Activated CD4-positive, alpha-beta T cell treated with anti-CD3 and anti-CD28 coated beads, Interleukin-10, Interleukin-2, amounts not matched to agents 100 ng/mL and 50 ng/mL, durations not matched to agents 16 hours and 8 hours (primary cell): Measurements from ENCODE around the gene ATG5.
A peak's percentile ranks its signal among the peaks of the same experiment; 100 is the strongest.

Experiments used
- DNase-seq: peaks from one replicate; pipeline ENCODE4 v3.0.0-alpha.2; 2020

ATG5 gene

DNA sequence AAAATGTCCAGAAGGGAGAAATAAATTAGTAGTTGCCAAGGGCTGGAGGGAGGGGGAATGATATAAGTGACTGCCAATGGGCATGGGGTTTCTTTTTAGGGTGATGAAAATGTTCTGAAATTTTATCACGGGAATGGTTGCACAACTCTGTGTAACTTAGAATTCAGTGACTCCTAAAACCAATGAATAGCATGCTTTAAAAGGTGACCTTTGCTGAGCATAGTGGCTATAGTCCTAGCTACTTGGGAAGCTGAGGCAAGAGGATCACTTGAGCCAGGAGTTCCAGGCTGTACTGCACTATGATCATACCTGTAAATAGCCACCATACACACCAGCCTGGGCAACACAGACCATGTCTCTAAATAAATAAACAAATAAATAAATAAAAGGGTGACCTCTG lies 109.0 kb downstream of the ATG5 start:
- no peak for DNase-seq

DNA sequence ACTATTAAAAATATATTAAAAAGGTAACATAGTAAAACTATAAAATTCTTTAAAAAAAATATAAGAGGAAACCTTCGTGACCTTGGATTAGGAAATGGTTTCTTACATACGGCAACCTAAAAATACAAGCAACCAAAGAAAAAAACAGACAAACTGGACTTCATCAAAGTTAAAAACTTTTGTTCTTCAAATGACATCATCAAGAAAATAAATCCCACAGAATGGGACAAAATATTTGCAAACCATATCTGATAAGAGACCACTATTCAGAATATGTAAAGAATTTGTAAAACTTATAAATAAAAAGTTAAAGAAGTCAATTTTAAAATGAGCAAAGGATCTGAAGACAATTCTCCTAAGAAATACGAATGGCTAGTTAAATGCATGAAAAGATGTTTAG lies 110.0 kb downstream of the ATG5 start:
- no peak for DNase-seq

DNA sequence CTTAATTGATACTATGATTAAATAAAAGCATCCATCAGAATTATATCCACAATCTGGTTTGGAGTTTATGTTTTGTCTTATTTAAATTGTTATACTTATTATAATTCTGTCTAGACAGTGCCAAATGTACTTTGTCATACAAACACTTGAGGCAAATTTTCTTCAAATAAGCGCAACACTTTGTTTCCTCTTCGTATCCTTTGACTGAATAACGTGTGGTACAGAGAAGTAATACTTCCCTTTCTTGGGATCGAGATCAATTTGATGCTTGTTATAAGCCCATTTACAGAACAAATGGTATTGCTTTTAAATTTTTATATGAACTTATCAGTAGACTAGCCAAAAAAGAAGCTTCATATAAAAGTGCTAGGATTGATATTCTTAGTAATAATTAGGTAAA lies 111.0 kb downstream of the ATG5 start:
- DNase-seq, result no peak

DNA sequence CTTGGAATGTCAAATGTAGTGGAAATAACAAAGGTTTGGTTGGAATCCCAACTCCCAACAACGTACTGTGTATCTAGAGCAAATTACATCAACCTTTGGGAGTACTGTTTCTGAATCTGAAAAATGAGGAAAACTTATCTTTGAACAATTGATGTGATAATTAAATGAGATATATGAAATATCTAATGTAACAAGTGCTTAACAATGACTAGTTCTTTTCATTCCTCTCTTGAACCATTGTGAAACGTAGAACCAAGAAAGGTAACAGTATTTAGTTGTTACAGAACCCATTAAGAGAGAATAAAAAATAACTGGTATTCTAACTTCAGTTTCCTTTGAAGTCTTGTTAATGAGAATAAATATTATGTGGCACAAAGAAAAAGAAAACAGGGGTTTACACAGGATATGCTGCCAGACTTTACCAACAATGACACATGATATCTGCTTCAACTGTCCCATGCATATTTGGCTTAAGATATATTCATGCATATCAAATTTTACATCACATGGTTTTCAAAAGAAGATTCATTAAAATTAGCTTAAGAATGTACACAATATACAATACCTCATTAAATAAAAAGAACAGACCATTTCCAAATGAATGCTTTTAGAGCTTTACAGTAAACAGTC lies 111.8 kb downstream of the ATG5 start:
- DNase-seq, result no peak

DNA sequence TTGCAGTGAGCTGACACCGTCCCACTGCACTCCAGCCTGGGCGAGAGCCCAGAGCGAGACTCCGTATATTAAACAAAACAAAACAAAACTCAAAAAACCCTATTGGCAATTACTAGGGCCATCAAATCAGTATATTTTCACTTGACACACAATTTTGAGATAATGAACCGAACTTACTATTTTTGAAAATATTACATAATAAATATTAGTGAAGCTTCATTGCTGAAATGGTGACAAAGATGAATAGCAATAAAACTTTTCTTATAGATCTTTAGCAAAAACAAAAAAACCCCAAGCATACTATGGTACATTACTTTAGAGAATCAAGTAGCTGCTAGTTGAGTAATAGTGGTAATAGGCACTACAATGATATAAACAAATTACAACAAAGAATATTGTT lies 113.0 kb downstream of the ATG5 start:
- DNase-seq, result no peak

DNA sequence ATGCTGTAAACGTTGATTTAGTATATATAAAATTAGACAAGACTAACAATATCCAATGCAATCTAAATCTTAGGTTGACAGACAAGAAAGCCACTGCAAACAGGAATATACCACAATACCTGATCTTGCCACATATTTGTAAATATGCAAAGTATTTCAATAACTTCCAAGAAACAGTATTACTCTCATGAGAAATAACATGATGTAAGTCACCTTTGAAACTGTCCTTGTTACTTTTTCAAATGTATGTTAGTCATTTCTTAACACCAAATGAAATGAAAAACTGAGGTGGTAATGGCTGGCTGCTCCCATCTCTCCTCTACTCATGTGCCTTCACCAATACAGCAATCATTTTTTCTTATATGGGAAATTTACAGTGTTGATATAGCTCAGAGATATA lies 118.7 kb downstream of the ATG5 start:
- peak; percentile 51 for DNase-seq

DNA sequence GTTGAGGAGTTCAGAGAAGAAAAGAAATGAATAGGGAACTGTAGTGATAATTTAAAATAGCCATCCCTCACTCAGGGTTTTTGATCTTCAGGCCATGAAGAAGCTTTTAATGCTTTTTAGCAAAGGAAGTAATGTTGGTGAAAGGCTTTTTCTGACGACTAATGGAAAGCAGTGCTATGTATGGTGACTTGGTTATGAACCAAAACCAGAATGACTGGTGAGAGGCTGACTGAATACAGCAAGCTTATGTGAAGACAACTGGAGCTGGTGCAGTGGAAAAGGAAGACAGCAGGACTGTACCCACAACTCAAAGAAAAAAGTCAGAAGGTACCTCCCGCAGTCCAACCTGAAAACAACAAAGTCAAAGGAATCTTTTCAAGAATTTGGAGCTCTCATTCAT lies 120.6 kb downstream of the ATG5 start:
- DNase-seq, result peak; percentile 25

DNA sequence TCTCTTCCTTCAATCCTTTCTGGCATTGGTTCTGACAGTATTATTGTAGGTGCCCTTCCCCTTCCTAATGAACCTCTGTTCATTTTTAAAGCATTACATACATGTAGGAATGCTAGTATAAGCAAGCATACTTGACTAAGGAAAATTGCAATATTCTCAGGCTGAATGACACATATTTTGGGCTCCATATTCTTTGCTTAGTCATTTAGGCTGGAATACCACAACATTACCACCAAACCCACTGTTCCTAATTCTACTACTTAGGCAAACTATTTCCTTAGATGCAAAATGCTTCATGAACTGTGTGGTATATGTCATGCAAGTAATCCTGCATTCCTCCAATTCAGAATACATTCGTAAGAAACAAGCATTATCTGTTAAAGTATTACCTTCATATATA lies 125.6 kb downstream of the ATG5 start:
- DNase-seq, result no peak

DNA sequence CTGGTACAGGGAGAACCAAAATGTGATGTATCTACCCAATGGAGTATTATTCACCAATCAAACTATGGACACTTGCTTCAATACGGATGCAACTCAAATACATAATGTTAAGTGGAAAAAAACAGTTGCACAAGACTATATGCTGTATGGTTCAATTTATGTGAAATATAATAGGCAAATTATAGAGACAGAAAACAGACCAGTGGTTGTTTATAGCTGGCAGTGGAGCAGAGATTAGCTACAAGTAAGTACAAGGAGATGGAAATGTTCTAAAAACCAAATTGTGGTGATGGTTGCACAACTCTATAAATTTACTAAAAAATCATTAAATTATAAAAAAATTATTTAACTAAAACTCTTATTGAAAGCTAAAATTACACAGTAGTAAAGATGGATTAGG lies 126.2 kb downstream of the ATG5 start:
- no peak for DNase-seq

DNA sequence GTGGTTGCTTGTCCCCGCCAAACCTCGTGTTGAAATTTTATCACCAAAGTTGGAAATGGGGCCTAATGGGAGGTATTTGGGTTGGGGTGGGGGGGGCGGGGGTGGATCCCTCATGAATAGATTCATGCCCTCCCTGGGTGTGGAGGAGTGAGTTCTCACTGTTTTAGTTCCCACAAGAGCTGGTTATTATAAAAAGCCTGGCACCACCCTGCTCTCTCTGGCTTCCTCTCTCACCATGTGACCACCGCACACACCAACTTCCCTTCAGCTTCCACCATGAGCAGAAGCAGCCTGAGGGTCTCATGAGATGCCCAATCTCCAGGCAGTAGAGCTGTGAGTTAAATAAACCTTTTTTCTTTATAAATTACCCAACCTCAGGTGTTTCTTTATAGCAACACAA lies 128.1 kb downstream of the ATG5 start:
- DNase-seq, result peak; percentile 17

DNA sequence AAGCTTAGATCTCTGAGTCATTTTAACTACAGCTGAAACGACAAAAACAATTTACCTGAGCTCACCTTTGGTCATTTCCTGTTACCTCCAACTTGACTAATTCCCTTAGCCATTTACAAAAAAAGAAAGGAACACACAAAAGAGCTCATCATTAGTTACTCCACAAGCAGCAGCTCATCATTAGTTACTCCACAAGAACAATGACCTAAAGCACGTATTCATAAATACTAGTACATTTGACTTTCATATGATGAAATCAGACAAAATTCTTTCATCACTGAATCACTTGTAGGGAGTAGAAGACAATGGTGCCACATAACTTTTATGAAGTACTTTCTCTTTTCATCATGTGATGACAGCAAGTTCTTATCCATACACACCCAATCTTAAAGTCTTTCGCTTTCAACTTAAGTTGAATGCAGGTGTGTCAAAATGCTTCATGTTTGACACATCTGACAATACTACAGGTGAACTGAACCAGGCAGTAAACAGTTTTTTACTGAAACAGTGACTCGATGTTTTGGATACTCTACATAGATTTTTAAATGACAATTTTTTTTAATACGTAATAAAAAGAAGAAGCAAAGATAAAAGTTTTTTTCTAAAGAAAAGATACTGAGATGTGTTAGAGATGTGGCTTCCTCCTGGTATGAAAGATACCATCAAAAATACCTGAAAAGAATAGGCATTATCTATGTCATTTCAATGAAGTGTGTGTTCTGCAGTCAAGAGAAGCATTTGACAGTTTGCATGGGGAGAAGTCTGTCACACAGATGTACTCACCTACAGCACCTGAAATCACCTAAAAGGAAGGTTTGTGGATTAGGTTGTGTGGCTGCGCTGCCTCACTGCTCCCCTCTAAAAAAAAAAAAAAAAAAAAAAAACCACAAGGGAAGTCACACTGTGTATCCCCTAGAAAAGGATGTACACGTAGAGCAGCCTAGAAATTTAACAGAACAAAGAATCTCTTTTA lies 130.3 kb downstream of the ATG5 start:
- DNase-seq, result peak; percentile 60

DNA sequence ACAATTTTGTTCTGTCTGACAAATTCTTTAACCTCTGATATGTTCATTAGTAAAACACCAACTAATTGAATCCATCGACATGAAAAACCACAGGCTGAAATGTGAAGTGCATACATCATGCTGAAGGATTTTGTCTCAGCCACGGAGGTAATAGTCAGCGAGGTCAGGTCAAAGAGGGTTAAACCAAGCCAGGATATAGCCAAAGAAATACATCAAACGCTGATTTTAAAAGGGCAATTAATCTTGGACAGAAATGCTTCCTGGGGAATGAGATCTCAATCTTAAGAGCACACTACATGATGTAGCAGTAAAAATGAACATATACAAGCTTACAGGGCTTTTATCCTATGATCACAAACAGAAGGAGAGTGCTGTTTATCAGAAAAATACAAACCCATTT lies 132.7 kb downstream of the ATG5 start:
- no peak for DNase-seq

DNA sequence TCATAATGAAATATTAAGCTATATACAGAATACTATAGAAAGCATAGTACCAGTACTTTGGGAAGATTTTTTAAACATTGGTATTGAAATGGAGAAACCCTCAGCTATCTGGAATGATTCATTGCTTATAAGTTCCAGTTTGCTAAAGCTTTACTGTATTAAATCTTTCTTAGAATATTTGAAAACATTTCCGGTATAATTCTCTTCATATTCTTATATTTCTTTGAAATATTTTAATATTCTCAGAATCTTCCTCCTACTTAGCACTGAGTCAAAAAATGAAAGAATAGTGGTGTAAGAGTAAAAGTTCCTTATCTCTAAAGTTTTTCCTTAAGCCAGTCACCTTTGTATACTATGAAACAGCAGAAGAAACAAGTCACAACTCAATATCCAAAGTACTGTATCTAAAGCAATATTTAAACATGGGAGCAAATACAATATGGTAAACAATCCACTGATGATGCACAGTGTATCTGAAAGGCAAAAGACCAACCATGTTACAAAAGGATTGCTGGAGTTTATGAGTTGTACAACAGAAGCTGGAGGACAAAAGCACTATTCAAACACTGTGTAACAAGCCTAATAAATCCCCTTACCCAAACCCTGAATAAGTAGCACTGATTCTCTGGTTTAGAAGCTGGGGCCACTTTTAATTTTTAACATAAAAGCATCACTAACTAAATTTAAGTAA lies 137.3 kb downstream of the ATG5 start:
- peak; percentile 47 for DNase-seq

DNA sequence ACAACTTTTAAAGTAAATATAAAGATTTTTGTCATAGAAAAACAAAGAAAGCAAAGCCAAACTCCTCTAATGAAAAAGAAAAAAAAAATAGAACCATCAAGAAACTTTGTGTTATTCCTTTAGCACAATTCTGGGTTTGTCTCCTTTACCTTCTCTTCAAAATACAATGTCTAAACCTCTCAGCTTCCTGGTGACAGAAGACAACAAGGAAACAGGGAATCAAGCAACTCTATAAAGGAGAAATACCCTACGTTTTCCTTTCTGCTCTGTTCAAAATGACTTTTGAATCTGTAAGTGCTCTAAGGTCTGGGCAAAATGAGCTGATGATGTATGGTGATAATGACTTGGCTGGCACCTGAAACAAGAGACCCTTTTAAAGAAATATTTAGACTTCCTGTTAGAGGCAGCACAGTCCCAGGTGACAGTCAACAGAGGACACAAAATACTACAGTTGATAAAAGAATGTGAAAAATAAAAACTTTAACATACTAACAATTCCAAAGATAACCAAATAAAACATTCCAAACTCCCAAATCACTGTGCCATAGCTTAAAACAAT lies 138.1 kb downstream of the ATG5 start:
- DNase-seq, result no peak

DNA sequence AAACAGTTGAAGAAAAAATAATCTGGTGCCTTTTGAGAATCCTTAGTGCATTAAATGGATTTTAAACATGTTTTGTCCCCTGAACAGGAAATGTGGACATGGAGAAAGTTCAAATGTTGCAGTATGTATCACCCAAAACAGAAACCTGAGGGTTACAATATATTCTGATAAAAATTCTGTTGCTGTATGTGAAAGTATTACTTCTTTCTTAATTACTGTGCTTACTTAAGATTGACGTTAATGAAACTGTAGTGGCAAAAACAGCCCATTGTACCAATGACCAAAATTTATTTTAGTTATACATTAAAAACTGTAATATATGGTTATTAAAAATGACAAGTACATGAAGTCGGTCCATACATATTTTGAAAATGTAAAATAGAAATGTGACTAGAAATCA lies 138.8 kb downstream of the ATG5 start:
- DNase-seq, result peak; percentile 59

DNA sequence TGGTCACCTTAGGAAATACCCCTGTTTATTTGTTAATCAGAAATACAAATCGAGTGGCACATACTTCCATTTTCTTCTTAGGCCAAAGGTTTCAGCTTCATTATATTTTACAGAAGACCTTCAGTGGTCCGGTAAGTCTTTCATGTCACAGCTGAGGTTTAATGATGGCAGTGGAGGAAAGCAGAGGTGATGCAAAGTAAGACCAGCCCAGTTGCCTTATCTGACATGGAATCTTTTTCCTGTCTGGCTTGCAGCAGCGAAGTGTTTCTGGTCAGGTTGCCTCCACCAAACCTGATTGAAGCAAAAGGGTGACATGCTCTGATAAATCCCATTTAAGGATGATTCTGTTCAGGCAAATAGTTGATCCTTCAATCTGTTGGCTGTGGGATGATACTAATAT lies 139.4 kb downstream of the ATG5 start:
- DNase-seq, result peak; percentile 78

DNA sequence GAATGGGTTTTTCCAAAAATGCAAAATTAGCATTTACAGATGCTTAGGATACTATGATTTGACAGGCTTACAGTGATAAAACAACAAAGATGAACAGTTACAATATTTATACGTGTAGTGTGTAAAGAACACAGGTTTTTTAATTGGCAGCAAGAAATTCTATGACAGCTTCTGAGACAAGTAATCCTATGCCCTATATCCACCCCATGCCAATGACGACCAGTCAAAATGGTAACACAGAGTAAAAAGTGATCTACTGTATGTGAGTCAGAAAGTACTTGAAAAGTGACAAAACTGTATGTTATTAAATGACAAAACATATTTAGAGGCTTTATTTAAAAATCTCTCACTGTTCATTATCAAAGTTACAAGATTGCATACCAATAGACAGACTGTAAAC lies 139.9 kb downstream of the ATG5 start:
- DNase-seq, result peak; percentile 80

DNA sequence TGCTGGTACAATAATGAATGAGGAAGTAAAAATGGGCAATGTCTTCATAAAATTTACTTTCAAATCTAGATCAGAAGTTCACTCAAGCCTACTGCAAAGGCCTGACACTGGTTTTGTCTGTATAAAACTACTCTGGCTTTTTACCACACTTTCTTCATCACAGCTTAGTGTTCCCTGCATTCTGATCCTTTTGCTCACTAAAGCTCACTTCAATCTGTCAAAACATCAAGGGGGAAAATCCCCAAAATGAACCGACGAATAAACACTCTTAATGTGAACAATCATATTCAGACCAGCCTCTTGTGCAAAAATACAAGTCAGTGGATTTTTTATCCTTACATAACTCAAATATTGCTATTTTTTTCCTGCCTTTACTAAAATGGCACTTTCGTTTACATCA lies 140.9 kb downstream of the ATG5 start:
- peak; percentile 47 for DNase-seq

DNA sequence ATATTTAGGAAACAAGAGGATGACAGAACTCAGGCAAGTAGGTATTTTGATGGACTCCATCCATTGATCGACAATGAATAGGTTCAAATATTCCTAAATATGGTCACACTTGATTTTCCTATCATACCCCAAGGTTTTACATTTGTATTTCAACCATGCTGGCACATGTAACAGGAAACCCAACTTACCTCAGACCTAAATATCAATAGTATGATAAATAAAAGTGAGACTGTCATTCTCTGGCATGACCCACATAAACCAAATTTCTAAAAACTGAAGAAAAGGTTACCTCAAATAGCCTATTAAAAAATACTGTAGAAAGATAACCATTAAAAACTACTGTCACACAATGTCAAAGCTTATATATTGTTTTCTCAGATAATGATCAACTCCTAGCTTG lies 142.1 kb downstream of the ATG5 start:
- no peak for DNase-seq

DNA sequence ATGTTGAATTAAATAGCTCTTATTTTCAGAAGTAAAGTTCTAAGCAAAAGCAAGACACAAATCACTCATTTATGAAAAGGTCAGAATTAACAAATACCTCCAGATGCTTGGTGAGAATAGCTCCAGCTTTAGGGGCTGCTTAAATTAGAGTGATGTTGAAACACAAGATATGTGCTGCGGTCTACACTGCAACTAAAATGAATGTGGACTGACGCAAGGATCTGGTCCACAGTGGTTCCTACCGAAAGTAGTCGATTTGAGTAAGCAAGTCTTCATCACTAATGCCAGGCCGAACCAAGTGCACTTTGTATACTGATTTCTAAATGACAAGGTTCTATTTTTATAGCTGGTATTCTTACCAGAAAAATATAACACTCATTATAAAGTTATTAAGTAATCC lies 143.1 kb downstream of the ATG5 start:
- DNase-seq, result peak; percentile 89

DNA sequence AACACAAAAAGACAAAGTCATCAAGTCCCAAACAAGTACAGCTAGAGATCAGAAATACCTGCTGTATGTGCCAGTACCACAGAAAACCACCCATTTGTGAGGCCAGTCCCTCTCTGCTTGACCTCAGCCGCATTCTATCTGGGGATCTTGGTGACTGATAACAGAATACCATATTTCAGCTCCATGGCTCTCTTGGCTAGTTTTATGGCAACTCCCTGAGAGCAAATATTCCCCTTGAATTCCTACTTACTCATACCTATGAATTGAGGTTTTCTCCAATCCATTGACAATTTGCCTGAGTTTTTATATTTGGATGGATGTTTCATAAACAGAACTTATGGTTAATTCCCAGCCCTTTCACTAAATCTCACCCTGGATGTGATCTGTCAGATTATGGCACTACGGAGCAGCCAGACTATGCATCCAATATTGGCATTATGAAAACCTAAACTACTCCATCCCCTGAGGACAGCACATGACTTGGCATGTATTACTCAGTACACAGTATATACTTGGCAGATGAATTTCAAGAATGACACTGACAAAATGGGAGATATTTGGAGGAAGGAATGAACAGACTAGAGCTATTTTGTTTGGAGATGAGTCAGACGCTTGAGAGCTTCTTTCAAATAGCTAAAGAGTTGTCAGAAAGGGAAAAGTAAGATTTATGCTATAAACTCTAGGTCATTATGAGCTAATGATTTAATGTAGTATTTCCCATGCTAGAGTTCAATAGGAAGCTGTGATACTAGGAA lies 143.7 kb downstream of the ATG5 start:
- peak; percentile 83 for DNase-seq

DNA sequence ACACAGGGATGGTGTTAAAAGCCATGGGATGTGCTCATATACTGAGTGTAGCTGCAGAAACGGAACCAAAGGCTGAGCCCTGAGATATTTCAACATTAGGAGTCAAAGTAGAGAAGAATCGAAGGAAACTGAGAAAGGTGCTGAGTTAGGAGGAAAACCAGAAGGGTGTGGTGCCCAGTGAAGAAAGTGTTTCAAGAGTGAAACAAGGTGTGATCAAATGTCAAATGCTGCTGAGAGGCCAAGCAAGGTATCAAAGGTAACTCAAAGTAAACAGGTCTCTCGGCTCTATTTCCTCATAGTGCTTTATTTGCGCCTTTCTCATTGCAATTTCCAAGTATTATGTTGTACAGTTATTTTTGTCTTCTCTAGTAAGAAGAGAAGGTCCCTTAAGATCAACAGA lies 145.4 kb downstream of the ATG5 start:
- DNase-seq, result no peak

DNA sequence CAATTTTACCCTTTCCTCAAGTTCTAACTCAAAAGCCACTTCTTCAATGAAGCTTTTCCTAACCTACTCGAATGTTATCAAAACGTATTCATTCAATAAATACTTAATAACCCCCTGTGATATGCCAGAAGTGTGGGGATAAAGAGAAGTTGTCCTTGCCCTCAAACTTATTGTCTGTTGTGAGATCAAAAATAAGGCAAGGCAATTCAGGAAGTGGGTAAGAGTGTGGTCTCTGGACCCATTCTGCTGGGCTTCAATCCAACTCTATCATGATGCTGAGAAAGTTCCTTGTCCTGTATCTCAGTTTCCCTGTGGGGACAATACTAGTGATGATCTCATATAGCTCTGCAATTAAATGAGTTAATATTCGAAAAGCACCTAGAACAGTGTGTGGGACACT lies 146.7 kb downstream of the ATG5 start:
- DNase-seq, result no peak
